Measurements from ENCODE around the gene PIEZO2.

Gene PIEZO2

DNA sequence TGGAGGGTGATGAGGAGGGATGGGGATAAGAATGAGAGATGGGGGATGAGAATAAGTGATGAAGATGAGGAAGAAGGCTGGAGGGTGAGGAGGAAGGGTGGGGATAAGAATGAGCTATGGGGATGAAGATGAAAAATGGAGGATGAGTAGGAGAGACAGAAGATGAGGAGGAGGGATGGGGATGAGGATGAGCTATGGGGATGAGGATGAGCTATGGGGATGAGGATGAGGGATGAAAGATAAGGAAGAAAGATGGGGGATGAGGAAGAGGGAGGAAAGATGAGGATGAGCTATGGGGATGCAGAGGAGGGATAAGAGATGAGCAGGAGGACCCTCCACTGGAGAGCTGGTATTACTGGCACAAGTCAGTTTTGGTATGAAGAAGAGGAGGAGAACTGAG is 392.0 kb downstream of the PIEZO2 start:
- Histone ChIP-seq H3K27me3 (ENCODE audit: insufficient read depth, poor library complexity, severe bottlenecking) (peaks cover 3% of the 10 kb centered on the region), H3K27ac (replicated peaks) (no peak overlapping the region), H3K4me3 (replicated peaks; ENCODE audit: insufficient read depth, low read length) (no peak overlapping the region)
- no peak for DNase-seq (ENCODE audit: low read depth in 1 of 2, low spot score in 1 of 2)
- no peak for TF ChIP-seq POLR2AphosphoS5 (IDR thresholded peaks at IDR 0.05; ENCODE audit: low read depth)
- TF ChIP-seq SPI1 (IDR thresholded peaks at IDR 0.05; ENCODE audit: borderline replicate concordance, low read depth): no peak
- TF ChIP-seq, protein P1, sequence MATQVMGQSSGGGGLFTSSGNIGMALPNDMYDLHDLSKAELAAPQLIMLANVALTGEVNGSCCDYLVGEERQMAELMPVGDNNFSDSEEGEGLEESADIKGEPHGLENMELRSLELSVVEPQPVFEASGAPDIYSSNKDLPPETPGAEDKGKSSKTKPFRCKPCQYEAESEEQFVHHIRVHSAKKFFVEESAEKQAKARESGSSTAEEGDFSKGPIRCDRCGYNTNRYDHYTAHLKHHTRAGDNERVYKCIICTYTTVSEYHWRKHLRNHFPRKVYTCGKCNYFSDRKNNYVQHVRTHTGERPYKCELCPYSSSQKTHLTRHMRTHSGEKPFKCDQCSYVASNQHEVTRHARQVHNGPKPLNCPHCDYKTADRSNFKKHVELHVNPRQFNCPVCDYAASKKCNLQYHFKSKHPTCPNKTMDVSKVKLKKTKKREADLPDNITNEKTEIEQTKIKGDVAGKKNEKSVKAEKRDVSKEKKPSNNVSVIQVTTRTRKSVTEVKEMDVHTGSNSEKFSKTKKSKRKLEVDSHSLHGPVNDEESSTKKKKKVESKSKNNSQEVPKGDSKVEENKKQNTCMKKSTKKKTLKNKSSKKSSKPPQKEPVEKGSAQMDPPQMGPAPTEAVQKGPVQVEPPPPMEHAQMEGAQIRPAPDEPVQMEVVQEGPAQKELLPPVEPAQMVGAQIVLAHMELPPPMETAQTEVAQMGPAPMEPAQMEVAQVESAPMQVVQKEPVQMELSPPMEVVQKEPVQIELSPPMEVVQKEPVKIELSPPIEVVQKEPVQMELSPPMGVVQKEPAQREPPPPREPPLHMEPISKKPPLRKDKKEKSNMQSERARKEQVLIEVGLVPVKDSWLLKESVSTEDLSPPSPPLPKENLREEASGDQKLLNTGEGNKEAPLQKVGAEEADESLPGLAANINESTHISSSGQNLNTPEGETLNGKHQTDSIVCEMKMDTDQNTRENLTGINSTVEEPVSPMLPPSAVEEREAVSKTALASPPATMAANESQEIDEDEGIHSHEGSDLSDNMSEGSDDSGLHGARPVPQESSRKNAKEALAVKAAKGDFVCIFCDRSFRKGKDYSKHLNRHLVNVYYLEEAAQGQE (IDR thresholded peaks at IDR 0.05; ENCODE audit: insufficient replicate concordance, low read depth): no peak
- no peak for TF ChIP-seq GABPA (IDR thresholded peaks at IDR 0.05; ENCODE audit: low read depth)
- TF ChIP-seq, protein P2, sequence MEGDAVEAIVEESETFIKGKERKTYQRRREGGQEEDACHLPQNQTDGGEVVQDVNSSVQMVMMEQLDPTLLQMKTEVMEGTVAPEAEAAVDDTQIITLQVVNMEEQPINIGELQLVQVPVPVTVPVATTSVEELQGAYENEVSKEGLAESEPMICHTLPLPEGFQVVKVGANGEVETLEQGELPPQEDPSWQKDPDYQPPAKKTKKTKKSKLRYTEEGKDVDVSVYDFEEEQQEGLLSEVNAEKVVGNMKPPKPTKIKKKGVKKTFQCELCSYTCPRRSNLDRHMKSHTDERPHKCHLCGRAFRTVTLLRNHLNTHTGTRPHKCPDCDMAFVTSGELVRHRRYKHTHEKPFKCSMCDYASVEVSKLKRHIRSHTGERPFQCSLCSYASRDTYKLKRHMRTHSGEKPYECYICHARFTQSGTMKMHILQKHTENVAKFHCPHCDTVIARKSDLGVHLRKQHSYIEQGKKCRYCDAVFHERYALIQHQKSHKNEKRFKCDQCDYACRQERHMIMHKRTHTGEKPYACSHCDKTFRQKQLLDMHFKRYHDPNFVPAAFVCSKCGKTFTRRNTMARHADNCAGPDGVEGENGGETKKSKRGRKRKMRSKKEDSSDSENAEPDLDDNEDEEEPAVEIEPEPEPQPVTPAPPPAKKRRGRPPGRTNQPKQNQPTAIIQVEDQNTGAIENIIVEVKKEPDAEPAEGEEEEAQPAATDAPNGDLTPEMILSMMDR (IDR thresholded peaks at IDR 0.05; ENCODE audit: insufficient read depth, low read length): no peak

DNA sequence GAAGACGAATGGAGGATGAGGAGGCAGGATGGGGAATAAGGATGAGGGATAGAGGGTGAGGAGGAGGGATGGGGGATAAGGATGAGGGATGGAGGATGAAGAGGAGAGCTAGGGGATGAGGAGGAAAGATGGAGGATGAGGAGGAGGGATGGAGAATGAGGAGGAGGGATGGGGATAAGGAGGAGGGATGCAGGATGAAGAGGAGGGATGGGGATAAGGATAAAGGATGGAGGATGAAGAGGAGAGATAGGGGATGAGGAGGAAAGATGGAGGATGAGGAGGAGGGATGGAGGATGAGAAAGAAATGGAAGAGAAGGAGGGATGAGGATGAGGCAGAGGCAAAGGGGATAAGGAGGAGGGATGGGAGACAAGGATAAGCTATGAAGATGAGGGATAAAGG is 393.5 kb downstream of the PIEZO2 start:
- Histone ChIP-seq H3K27ac (replicated peaks) (no peak overlapping the region), H3K27me3 (ENCODE audit: insufficient read depth, poor library complexity, severe bottlenecking) (peaks cover 3% of the 10 kb centered on the region), H3K4me3 (replicated peaks; ENCODE audit: insufficient read depth, low read length) (no peak overlapping the region)
- no peak for TF ChIP-seq SPI1 (IDR thresholded peaks at IDR 0.05; ENCODE audit: borderline replicate concordance, low read depth)
- TF ChIP-seq POLR2AphosphoS5 (IDR thresholded peaks at IDR 0.05; ENCODE audit: low read depth): no peak
- TF ChIP-seq, protein P1 (IDR thresholded peaks at IDR 0.05; ENCODE audit: insufficient replicate concordance, low read depth): no peak
- TF ChIP-seq, protein P2 (IDR thresholded peaks at IDR 0.05; ENCODE audit: insufficient read depth, low read length): no peak
- TF ChIP-seq GABPA (IDR thresholded peaks at IDR 0.05; ENCODE audit: low read depth): no peak
- DNase-seq (ENCODE audit: low read depth in 1 of 2, low spot score in 1 of 2): no peak

DNA sequence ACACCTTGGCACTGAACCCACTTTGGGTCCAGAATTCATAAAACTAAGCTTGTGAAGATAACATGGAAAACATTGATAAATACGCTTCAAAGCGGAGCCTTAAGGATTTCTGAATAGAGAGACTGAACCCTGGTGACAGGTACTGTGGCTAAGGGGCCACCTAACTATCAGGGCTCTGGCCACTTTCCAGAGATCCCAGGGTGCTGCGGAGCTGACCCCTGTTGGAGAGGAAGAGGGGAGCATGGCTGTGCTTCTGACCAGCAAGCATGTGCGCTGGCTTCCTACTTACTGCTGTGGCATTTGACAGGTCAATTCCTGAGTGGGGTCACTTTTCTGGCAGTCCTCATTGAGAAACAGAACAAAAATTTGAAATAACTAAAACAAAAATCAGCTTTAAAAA is 395.2 kb downstream of the PIEZO2 start:
- TF ChIP-seq GABPA (IDR thresholded peaks at IDR 0.05; ENCODE audit: low read depth) (no peak), POLR2AphosphoS5 (IDR thresholded peaks at IDR 0.05; ENCODE audit: low read depth) (no peak), SPI1 (IDR thresholded peaks at IDR 0.05; ENCODE audit: borderline replicate concordance, low read depth) (no peak)
- TF ChIP-seq, protein P1 (IDR thresholded peaks at IDR 0.05; ENCODE audit: insufficient replicate concordance, low read depth): no peak
- TF ChIP-seq, protein P2 (IDR thresholded peaks at IDR 0.05; ENCODE audit: insufficient read depth, low read length): no peak
- Histone ChIP-seq H3K27me3 (ENCODE audit: insufficient read depth, poor library complexity, severe bottlenecking) (peaks cover 3% of the 10 kb centered on the region), H3K4me3 (replicated peaks; ENCODE audit: insufficient read depth, low read length) (no peak overlapping the region), H3K27ac (replicated peaks) (no peak overlapping the region)
- DNase-seq (ENCODE audit: low read depth in 1 of 2, low spot score in 1 of 2): no peak
